ENCODE measurements around the gene FNDC3B. TPM values are rescaled to one million over a fixed set of nuclear protein-coding genes. Genes with fewer than 3 reads are reported as not detected.

The FNDC3B gene
- total and polyA plus RNA-seq, 9 of the 15 experiments (the other 6 are each of a cell fraction or from before 2014, with no cell fraction given): 7.0 to 35.8 (median 16.2) TPM

GRCh38 chr3:171991166-171991565 is 48.2 kb upstream of the FNDC3B start:
- in situ Hi-C loops (cut with MboI): no loop called here
- Histone ChIP-seq H2AFZ (ENCODE audit: low read depth, low read length) (peak overlapping the region; percentile 22; the same call in 1 of the 2 replicates), H3K9me3 (replicated peaks; ENCODE audit: control insufficient read depth, insufficient read depth, low read depth, low read length) (no peaks in the 10 kb centered on the region), H3K36me3 (ENCODE audit: control insufficient read depth, insufficient read depth, low read length) (no peaks in the 10 kb centered on the region), H3K79me2 (ENCODE audit: control insufficient read depth, insufficient read depth, low read length) (no peaks in the 10 kb centered on the region), H3K4me2 (ENCODE audit: insufficient read depth, low read length) (no peak overlapping the region), H4K20me1 (replicated peaks; ENCODE audit: control insufficient read depth, insufficient read depth, low read length) (no peaks in the 10 kb centered on the region), H3K27me3 (ENCODE audit: control insufficient read depth in 2 of 2, insufficient read depth in 2 of 2, low read length in 2 of 2) (no peaks in the 10 kb centered on the region), H3K4me3 (no peak overlapping the region), H3K9me1 (ENCODE audit: control insufficient read depth, insufficient read depth, low read length) (no peaks in the 10 kb centered on the region), H3K9ac (ENCODE audit: insufficient read depth in 1 of 2, low read depth in 2 of 2, low read length in 2 of 2) (no peak overlapping the region), H3K27ac (ENCODE audit: extremely low read depth, low read depth, low read length) (no peak overlapping the region), H3K4me1 (replicated peaks in 1 of 2; ENCODE audit: control insufficient read depth in 2 of 2, insufficient read depth in 2 of 2, low read length in 2 of 2) (no peaks in the 10 kb centered on the region; a peak in 1 of 5 replicates)
- CTCF ChIA-PET (ENCODE audit: low intra/inter-chr PET ratio): no interaction called here
- no peak for DNase-seq (ENCODE audit: extremely low read depth in 1 of 4, low spot score in 3 of 4)
- 73% methylated on average over 3 of the region's 3 CpGs for WGBS (ENCODE audit: insufficient coverage, low coverage, missing lambda C conversion rate)
- POLR2A ChIA-PET: interaction anchor here (0.9 kb wide), 1 partner anchor 25 kb away, joined by 3 read pairs; no protein-coding TSS in a partner anchor
- no TSS peak for BruUV-seq (replicated peaks)
- intact Hi-C loops (cut with micrococcal nuclease): no loop called here
- FAIRE-seq: no peak
- ATAC-seq: no peak
- TF ChIP-seq ATF4 (CRISPR knock-in tag; IDR thresholded peaks at IDR 0.05) (no peak), FOSL1 (tag; conservative IDR thresholded peaks at IDR 0.05) (no peak), SFPQ (IDR thresholded peaks at IDR 0.05; ENCODE audit: low read depth, low read length) (no peak), ZNF23 (CRISPR knock-in tag; IDR thresholded peaks at IDR 0.05) (no peak), GTF2A2 (tag; IDR thresholded peaks at IDR 0.05) (no peak), RREB1 (CRISPR knock-in tag; IDR thresholded peaks at IDR 0.05) (no peak), ZNF609 (CRISPR knock-in tag; IDR thresholded peaks at IDR 0.05; ENCODE audit: borderline replicate concordance) (no peak), TSC22D4 (tag; IDR thresholded peaks at IDR 0.05) (no peak)
